Measurements from ENCODE around the gene CCDC146. TPM values are rescaled to one million over a fixed set of nuclear protein-coding genes. Genes with fewer than 3 reads are reported as not detected.

The CCDC146 gene
- total and polyA plus RNA-seq, 2 donors, result 8.7 to 15.6 TPM

- no peak for DNase-seq (ENCODE audit: low read depth in 6 of 9, low spot score in 9 of 9)
- Histone ChIP-seq H3K9me3 (ENCODE audit: control insufficient read depth in 2 of 2, insufficient read depth in 1 of 2, low read length in 1 of 2) (no peaks in the 10 kb centered on the region), H3K27me3 (ENCODE audit: control insufficient read depth in 2 of 2, insufficient read depth in 1 of 2, low read length in 1 of 2) (no peaks in the 10 kb centered on the region), H3K36me3 (ENCODE audit: control insufficient read depth in 2 of 2, insufficient read depth in 2 of 2, low read length in 1 of 2) (no peaks in the 10 kb centered on the region), H3K4me3 (ENCODE audit: low read length in 2 of 2) (no peak overlapping the region), H3K4me1 (ENCODE audit: control insufficient read depth in 2 of 2, insufficient read depth in 2 of 2, low read length in 2 of 2) (no peaks in the 10 kb centered on the region), H3K27ac (ENCODE audit: low read depth in 1 of 2, low read length in 1 of 2) (peak overlapping the region in 1 of 2 donors; percentile 5)
- 94% methylated on average over 4 of the region's 4 CpGs for WGBS
Observed at GRCh38 chr7:77320137-77320536, 197.7 kb downstream of the CCDC146 start.

- no peak for DNase-seq (ENCODE audit: low read depth in 6 of 9, low spot score in 9 of 9)
- Histone ChIP-seq H3K27me3 (ENCODE audit: control insufficient read depth in 2 of 2, insufficient read depth in 1 of 2, low read length in 1 of 2) (no peaks in the 10 kb centered on the region), H3K36me3 (ENCODE audit: control insufficient read depth in 2 of 2, insufficient read depth in 2 of 2, low read length in 1 of 2) (no peaks in the 10 kb centered on the region), H3K4me1 (ENCODE audit: control insufficient read depth in 2 of 2, insufficient read depth in 2 of 2, low read length in 2 of 2) (no peaks in the 10 kb centered on the region), H3K9me3 (ENCODE audit: control insufficient read depth in 2 of 2, insufficient read depth in 1 of 2, low read length in 1 of 2) (no peaks in the 10 kb centered on the region), H3K4me3 (ENCODE audit: low read length in 2 of 2) (no peak overlapping the region), H3K27ac (ENCODE audit: low read depth in 1 of 2, low read length in 1 of 2) (no peak overlapping the region)
- 92% methylated on average over 2 of the region's 2 CpGs for WGBS
Observed at GRCh38 chr7:77320714-77321113, 198.3 kb downstream of the CCDC146 start.

DNA sequence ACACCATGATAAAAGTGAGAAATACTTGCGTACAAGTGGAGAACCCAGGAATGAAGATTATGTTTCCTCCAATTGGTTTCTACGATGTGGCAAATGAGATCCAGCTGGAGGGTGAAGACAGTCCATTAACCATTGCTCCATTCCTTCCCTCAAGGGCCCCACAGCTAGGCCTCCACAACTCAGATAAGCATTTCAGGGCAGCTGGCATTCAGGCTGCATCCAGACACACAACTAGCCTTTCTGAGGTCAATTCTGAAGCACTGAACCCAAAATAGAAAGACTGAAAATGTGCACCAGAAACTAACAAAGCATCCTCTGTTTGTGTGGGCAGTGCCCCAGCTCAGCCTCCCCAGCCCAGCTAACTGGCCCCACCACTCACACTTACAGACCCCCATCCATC, 198.9 kb downstream of the CCDC146 start:
- WGBS, result 100% methylated on average over 2 of the region's 2 CpGs
- Histone ChIP-seq H3K27ac (ENCODE audit: low read depth in 1 of 2, low read length in 1 of 2) (no peak overlapping the region), H3K36me3 (ENCODE audit: control insufficient read depth in 2 of 2, insufficient read depth in 2 of 2, low read length in 1 of 2) (no peaks in the 10 kb centered on the region), H3K9me3 (ENCODE audit: control insufficient read depth in 2 of 2, insufficient read depth in 1 of 2, low read length in 1 of 2) (no peaks in the 10 kb centered on the region), H3K27me3 (ENCODE audit: control insufficient read depth in 2 of 2, insufficient read depth in 1 of 2, low read length in 1 of 2) (no peaks in the 10 kb centered on the region), H3K4me3 (ENCODE audit: low read length in 2 of 2) (no peak overlapping the region), H3K4me1 (ENCODE audit: control insufficient read depth in 2 of 2, insufficient read depth in 2 of 2, low read length in 2 of 2) (no peaks in the 10 kb centered on the region)
- no peak for DNase-seq (ENCODE audit: low read depth in 6 of 9, low spot score in 9 of 9)

DNA sequence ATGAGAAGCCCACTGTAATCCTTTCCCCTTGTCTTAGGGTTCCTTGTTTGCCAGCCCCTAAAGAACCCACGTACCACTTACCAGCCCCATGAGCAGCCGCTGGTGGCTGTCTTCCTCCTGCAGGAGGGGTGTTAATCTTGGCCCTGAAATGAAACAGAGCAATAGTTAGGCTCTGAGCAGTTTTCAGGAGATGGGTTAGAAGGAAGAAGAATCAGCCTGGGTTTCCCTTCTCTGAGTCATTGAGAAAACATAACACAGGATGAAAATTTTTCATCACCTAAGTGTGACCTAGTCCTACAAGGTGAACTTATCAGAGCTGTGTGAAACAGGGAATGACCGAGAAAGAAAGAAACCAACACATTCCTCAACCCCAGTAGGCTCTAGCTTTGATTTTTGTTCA, 203.7 kb downstream of the CCDC146 start:
- no peak overlapping the region for H3K27ac ChIP-seq (ENCODE audit: low read depth in 1 of 2, low read length in 1 of 2)
- no peaks in the 10 kb centered on the region for H3K27me3 ChIP-seq (ENCODE audit: control insufficient read depth in 2 of 2, insufficient read depth in 1 of 2, low read length in 1 of 2)
- H3K36me3 ChIP-seq (ENCODE audit: control insufficient read depth in 2 of 2, insufficient read depth in 2 of 2, low read length in 1 of 2), result no peaks in the 10 kb centered on the region

GRCh38 chr7:77327067-77327931, 204.9 kb downstream of the CCDC146 start:
- H3K27ac ChIP-seq (ENCODE audit: low read depth in 1 of 2, low read length in 1 of 2), result no peak overlapping the region
- no peaks in the 10 kb centered on the region for H3K36me3 ChIP-seq (ENCODE audit: control insufficient read depth in 2 of 2, insufficient read depth in 2 of 2, low read length in 1 of 2)
- no peak for DNase-seq (ENCODE audit: low read depth in 6 of 9, low spot score in 9 of 9)
- 69% methylated on average over 12 of the region's 12 CpGs for WGBS
- H3K4me1 ChIP-seq (ENCODE audit: control insufficient read depth in 2 of 2, insufficient read depth in 2 of 2, low read length in 2 of 2), result peaks cover 0 to 11% of the 10 kb centered on the region in 2 donors
- no peak overlapping the region for H3K4me3 ChIP-seq (ENCODE audit: low read length in 2 of 2)
- H3K9me3 ChIP-seq (ENCODE audit: control insufficient read depth in 2 of 2, insufficient read depth in 1 of 2, low read length in 1 of 2), result no peaks in the 10 kb centered on the region
- no peaks in the 10 kb centered on the region for H3K27me3 ChIP-seq (ENCODE audit: control insufficient read depth in 2 of 2, insufficient read depth in 1 of 2, low read length in 1 of 2)

More for the DNA sequence above, 203.7 kb downstream of the CCDC146 start:
- whole genome bisulfite sequencing, result 93% methylated on average over 3 of the region's 3 CpGs
- no peaks in the 10 kb centered on the region for H3K9me3 ChIP-seq (ENCODE audit: control insufficient read depth in 2 of 2, insufficient read depth in 1 of 2, low read length in 1 of 2)
- no peak overlapping the region for H3K4me3 ChIP-seq (ENCODE audit: low read length in 2 of 2)
- peaks cover 0 to 11% of the 10 kb centered on the region in 2 donors for H3K4me1 ChIP-seq (ENCODE audit: control insufficient read depth in 2 of 2, insufficient read depth in 2 of 2, low read length in 2 of 2)
- DNase-seq (ENCODE audit: low read depth in 6 of 9, low spot score in 9 of 9), result no peak

DNA sequence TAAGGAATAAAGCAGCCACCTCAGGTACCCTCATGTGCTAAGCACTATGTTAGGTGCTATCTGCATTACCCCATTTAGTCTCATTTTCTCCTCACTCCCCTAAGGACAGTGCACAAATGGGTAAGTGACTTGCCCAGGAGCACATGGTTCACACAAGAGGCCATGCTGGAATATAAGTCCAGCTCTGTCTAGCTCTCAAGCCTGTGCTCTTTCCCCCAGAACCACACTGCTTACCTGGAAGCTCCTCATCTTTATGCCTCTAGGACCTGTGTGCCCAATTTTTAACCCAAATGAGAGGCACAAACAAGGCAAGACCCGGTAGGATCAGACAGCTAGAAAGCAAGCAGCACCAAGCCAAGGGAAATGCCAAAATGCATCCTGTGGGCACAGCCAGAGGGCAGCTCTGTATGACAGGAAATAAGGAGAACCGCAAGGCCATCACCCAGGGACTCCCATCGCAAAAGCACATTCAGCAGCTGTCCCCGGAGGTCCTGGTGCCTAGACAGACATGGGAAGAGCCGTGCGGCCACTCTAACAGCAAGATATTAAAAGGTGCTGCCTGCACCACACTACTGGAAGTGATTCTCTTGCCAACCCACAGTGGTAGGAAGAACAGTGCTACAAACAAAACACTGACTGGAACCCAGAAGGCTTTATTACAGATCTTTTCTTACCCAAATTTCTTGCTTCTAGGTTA, 205.7 kb downstream of the CCDC146 start:
- Histone ChIP-seq H3K4me3 (ENCODE audit: low read length in 2 of 2) (no peak overlapping the region), H3K27me3 (ENCODE audit: control insufficient read depth in 2 of 2, insufficient read depth in 1 of 2, low read length in 1 of 2) (no peaks in the 10 kb centered on the region), H3K27ac (ENCODE audit: low read depth in 1 of 2, low read length in 1 of 2) (no peak overlapping the region), H3K9me3 (ENCODE audit: control insufficient read depth in 2 of 2, insufficient read depth in 1 of 2, low read length in 1 of 2) (no peaks in the 10 kb centered on the region), H3K4me1 (ENCODE audit: control insufficient read depth in 2 of 2, insufficient read depth in 2 of 2, low read length in 2 of 2) (peaks cover 0 to 11% of the 10 kb centered on the region in 2 donors), H3K36me3 (ENCODE audit: control insufficient read depth in 2 of 2, insufficient read depth in 2 of 2, low read length in 1 of 2) (no peaks in the 10 kb centered on the region)
- no peak for DNase-seq (ENCODE audit: low read depth in 6 of 9, low spot score in 9 of 9)
- 35% methylated on average over 6 of the region's 6 CpGs for WGBS

GRCh38 chr7:77328669-77329068, 206.3 kb downstream of the CCDC146 start:
- Histone ChIP-seq H3K9me3 (ENCODE audit: control insufficient read depth in 2 of 2, insufficient read depth in 1 of 2, low read length in 1 of 2) (no peaks in the 10 kb centered on the region), H3K4me1 (ENCODE audit: control insufficient read depth in 2 of 2, insufficient read depth in 2 of 2, low read length in 2 of 2) (peaks cover 0 to 11% of the 10 kb centered on the region in 2 donors), H3K27ac (ENCODE audit: low read depth in 1 of 2, low read length in 1 of 2) (no peak overlapping the region), H3K4me3 (ENCODE audit: low read length in 2 of 2) (no peak overlapping the region), H3K36me3 (ENCODE audit: control insufficient read depth in 2 of 2, insufficient read depth in 2 of 2, low read length in 1 of 2) (no peaks in the 10 kb centered on the region), H3K27me3 (ENCODE audit: control insufficient read depth in 2 of 2, insufficient read depth in 1 of 2, low read length in 1 of 2) (no peaks in the 10 kb centered on the region)
- 6% methylated on average over 1 of the region's 1 CpG for WGBS
- DNase-seq (ENCODE audit: low read depth in 6 of 9, low spot score in 9 of 9), result no peak

DNA sequence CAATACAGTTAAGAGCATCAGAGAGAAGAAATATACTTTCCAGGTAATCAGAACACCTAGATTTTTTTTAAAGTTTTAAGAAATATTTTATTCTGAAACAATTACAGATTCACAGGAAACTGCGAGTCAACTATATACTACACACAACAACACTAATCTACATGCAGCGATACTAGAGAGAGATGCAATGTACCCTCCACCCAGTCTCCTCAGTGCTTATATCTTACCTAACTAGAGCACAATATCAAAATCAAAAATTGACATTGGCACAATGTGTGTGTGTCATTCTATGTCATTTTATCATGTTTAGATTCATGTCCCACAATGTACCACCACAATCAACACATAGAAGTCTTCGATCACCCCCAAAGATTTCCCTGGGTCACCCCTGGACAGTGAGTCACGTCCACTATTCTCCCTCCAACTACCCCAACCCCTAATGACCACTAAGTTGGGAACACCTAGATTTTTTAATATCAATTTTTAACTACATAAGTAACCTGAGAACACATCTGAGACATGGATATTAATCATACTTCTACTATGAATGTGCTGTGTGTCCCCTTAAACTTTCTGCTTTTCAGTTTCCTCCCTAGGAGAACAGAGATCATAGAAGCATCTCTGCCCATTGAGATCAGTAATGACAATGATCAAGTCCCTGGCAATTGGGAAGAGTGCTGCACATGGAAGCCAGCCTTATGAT, 207.2 kb downstream of the CCDC146 start:
- no peaks in the 10 kb centered on the region for H3K9me3 ChIP-seq (ENCODE audit: control insufficient read depth in 2 of 2, insufficient read depth in 1 of 2, low read length in 1 of 2)
- no peak for DNase-seq (ENCODE audit: low read depth in 6 of 9, low spot score in 9 of 9)
- no peak overlapping the region for H3K4me3 ChIP-seq (ENCODE audit: low read length in 2 of 2)
- H3K27ac ChIP-seq (ENCODE audit: low read depth in 1 of 2, low read length in 1 of 2), result no peak overlapping the region
- H3K4me1 ChIP-seq (ENCODE audit: control insufficient read depth in 2 of 2, insufficient read depth in 2 of 2, low read length in 2 of 2), result peaks cover 0 to 11% of the 10 kb centered on the region in 2 donors
- no peaks in the 10 kb centered on the region for H3K27me3 ChIP-seq (ENCODE audit: control insufficient read depth in 2 of 2, insufficient read depth in 1 of 2, low read length in 1 of 2)
- no peaks in the 10 kb centered on the region for H3K36me3 ChIP-seq (ENCODE audit: control insufficient read depth in 2 of 2, insufficient read depth in 2 of 2, low read length in 1 of 2)
- 95% methylated on average over 4 of the region's 4 CpGs for WGBS
